GM23338 (cell line): ENCODE measurements around the gene KIAA1549. TPM values are rescaled to one million over a fixed set of nuclear protein-coding genes. Genes with fewer than 3 reads are reported as not detected.

Experiments used
- ATAC-seq: fragments of 200-7000 bp; cut with Tn5 transposase; 3 replicates; pipeline ENCODE4 v1.9.1; 2020
- DNase-seq: peaks from one replicate; pipeline ENCODE4 v3.0.0-alpha.2; 2015; ENCODE audit warnings: low spot score
- H2AFZ ChIP-seq: fragments of 200-600 bp; sonication (generic); 2 replicates; pipeline ENCODE4 v1.8.0; 2016; ENCODE audit warnings: antibody characterized with exemption, mild to moderate bottlenecking, moderate library complexity
- H3F3A ChIP-seq: fragments of 200-600 bp; sonication (generic); replicated peaks from 2 replicates; pipeline ENCODE4 v1.8.0; 2017; ENCODE audit warnings: antibody characterized with exemption, mixed run types, low read depth
- H3K27ac ChIP-seq: fragments of 200-600 bp; sonication (generic); 2 replicates; pipeline ENCODE4 v1.6.1; 2016; ENCODE audit warnings: low read depth
- H3K27me3 ChIP-seq: fragments of 200-600 bp; sonication (generic); 2 replicates; pipeline ENCODE4 v1.8.0; 2016; ENCODE audit warnings: mild to moderate bottlenecking, mixed run types, moderate library complexity; ENCODE audit not compliant: insufficient read depth
- H3K36me3 ChIP-seq: fragments of 200-600 bp; sonication (generic); 2 replicates; pipeline ENCODE4 v1.8.0; 2016; ENCODE audit warnings: mild to moderate bottlenecking; ENCODE audit not compliant: insufficient read depth
- H3K4me1 ChIP-seq: fragments of 200-600 bp; sonication (generic); 2 replicates; pipeline ENCODE4 v1.8.0; 2016; ENCODE audit warnings: mild to moderate bottlenecking, moderate library complexity; ENCODE audit not compliant: insufficient read depth
- H3K4me2 ChIP-seq: fragments of 200-600 bp; sonication (generic); 2 replicates; pipeline ENCODE4 v1.7.1; 2017; ENCODE audit warnings: mixed run types
- H3K4me3 ChIP-seq: fragments of 200-600 bp; sonication (generic); 2 replicates; pipeline ENCODE4 v1.6.1; 2016; ENCODE audit warnings: mixed run types
- H3K79me2 ChIP-seq: fragments of 200-600 bp; sonication (generic); replicated peaks from 2 replicates; pipeline ENCODE4 v1.8.0; 2017; ENCODE audit warnings: mild to moderate bottlenecking; ENCODE audit not compliant: insufficient read depth
- H3K9me2 ChIP-seq: fragments of 200-600 bp; sonication (generic); 2 replicates; pipeline ENCODE4 v1.8.0; 2017; ENCODE audit not compliant: insufficient read depth
- H4K20me1 ChIP-seq: fragments of 200-600 bp; sonication (generic); replicated peaks from 2 replicates; pipeline ENCODE4 v1.8.0; 2017; ENCODE audit warnings: mild to moderate bottlenecking; ENCODE audit not compliant: insufficient read depth
- H3K27ac Mint-ChIP-seq: 2 replicates; pipeline ENCODE4 v1.8.0; 2020; ENCODE audit warnings: inconsistent platforms, mild to moderate bottlenecking, moderate library complexity, mixed read lengths
- H3K27me3 Mint-ChIP-seq: 3 replicates; pipeline ENCODE4 v1.8.0; 2022; ENCODE audit warnings: low read depth, mild to moderate bottlenecking, moderate library complexity, mixed read lengths, inconsistent platforms; ENCODE audit not compliant: insufficient read depth, poor library complexity
- H3K36me3 Mint-ChIP-seq: 3 replicates; pipeline ENCODE4 v1.8.0; 2021; ENCODE audit warnings: low read depth, mild to moderate bottlenecking, inconsistent platforms, moderate library complexity, mixed read lengths
- H3K4me1 Mint-ChIP-seq: 3 replicates; pipeline ENCODE4 v1.8.0; 2020; ENCODE audit warnings: mild to moderate bottlenecking, inconsistent platforms, mixed read lengths
- H3K4me3 Mint-ChIP-seq: 3 replicates; pipeline ENCODE4 v1.8.0; 2021; ENCODE audit warnings: moderate library complexity, mild to moderate bottlenecking, inconsistent platforms, mixed read lengths
- H3K9me3 Mint-ChIP-seq: 3 replicates; pipeline ENCODE4 v1.8.0; 2020; ENCODE audit warnings: moderate library complexity, mild to moderate bottlenecking, inconsistent platforms, mixed read lengths
- CTCF ChIP-seq, 2 experiments: fragments of 200-600 bp in 1 of 2; sonication (generic) in 1 of 2; conservative IDR thresholded peaks; 2 replicates each; pipeline versions ENCODE4 v1.5.1 to v1.6.1; 2016 to 2017; ENCODE audit warnings: antibody characterized with exemption in 2 of 2, low read depth in 2 of 2, mild to moderate bottlenecking in 2 of 2, moderate library complexity in 1 of 2
- JUNB ChIP-seq: IDR thresholded peaks from one replicate; pipeline ENCODE4 v1.6.1; 2016; ENCODE audit warnings: antibody characterized with exemption; ENCODE audit not compliant: unreplicated experiment
- NANOG ChIP-seq: IDR thresholded peaks from 2 replicates; pipeline ENCODE4 v1.6.1; 2016; ENCODE audit warnings: antibody characterized with exemption, borderline replicate concordance
- polyA plus RNA-seq: library from polyadenylated mRNA; unstranded; fragments of >200 nt; fragmentation: Nextera tagmentation; extraction: Ambion mirVana; gene quantifications from 2 replicates; pipeline ENCODE4 v1.2.1, GENCODE V29; 2016
- total RNA-seq: library from RNA; depleted of rRNA; stranded (reverse); fragments of >200 nt; shearing (Covaris generic); gene quantifications from 2 replicates; pipeline ENCODE4 v1.2.3, GENCODE V29; 2014
- TF ChIP-seq, protein P1 (sequence below): fragments of 250-450 bp; sonication (Bioruptor Pico); IDR thresholded peaks from 2 replicates; pipeline ENCODE4 v1.5.0; 2020; ENCODE audit warnings: mild to moderate bottlenecking, moderate library complexity

The KIAA1549 gene
- total and polyA plus RNA-seq, 2 experiments from 2014 or later = 3.6 to 13.5 TPM

DNA sequence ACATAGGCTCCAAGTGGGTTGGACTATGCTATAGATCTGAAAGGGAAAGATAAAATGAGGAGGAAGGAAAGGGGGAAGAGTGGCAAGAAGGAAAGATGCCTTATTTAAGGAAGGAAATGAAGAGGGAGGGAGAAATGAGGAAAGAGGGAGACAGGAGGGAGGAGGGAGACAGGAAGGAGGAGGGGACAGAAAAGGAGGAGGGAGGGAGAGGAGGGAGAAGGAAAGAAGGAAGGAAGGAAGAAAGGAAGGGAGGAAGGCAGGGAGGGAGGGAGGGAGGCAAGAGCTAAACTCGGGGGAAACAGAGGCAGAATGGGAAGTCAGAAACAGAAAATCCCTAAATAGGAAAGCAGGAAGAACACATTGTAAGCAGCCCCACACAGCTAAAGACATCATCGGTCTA lies 67.4 kb downstream of the KIAA1549 start (continued):
- TF ChIP-seq, protein P1, sequence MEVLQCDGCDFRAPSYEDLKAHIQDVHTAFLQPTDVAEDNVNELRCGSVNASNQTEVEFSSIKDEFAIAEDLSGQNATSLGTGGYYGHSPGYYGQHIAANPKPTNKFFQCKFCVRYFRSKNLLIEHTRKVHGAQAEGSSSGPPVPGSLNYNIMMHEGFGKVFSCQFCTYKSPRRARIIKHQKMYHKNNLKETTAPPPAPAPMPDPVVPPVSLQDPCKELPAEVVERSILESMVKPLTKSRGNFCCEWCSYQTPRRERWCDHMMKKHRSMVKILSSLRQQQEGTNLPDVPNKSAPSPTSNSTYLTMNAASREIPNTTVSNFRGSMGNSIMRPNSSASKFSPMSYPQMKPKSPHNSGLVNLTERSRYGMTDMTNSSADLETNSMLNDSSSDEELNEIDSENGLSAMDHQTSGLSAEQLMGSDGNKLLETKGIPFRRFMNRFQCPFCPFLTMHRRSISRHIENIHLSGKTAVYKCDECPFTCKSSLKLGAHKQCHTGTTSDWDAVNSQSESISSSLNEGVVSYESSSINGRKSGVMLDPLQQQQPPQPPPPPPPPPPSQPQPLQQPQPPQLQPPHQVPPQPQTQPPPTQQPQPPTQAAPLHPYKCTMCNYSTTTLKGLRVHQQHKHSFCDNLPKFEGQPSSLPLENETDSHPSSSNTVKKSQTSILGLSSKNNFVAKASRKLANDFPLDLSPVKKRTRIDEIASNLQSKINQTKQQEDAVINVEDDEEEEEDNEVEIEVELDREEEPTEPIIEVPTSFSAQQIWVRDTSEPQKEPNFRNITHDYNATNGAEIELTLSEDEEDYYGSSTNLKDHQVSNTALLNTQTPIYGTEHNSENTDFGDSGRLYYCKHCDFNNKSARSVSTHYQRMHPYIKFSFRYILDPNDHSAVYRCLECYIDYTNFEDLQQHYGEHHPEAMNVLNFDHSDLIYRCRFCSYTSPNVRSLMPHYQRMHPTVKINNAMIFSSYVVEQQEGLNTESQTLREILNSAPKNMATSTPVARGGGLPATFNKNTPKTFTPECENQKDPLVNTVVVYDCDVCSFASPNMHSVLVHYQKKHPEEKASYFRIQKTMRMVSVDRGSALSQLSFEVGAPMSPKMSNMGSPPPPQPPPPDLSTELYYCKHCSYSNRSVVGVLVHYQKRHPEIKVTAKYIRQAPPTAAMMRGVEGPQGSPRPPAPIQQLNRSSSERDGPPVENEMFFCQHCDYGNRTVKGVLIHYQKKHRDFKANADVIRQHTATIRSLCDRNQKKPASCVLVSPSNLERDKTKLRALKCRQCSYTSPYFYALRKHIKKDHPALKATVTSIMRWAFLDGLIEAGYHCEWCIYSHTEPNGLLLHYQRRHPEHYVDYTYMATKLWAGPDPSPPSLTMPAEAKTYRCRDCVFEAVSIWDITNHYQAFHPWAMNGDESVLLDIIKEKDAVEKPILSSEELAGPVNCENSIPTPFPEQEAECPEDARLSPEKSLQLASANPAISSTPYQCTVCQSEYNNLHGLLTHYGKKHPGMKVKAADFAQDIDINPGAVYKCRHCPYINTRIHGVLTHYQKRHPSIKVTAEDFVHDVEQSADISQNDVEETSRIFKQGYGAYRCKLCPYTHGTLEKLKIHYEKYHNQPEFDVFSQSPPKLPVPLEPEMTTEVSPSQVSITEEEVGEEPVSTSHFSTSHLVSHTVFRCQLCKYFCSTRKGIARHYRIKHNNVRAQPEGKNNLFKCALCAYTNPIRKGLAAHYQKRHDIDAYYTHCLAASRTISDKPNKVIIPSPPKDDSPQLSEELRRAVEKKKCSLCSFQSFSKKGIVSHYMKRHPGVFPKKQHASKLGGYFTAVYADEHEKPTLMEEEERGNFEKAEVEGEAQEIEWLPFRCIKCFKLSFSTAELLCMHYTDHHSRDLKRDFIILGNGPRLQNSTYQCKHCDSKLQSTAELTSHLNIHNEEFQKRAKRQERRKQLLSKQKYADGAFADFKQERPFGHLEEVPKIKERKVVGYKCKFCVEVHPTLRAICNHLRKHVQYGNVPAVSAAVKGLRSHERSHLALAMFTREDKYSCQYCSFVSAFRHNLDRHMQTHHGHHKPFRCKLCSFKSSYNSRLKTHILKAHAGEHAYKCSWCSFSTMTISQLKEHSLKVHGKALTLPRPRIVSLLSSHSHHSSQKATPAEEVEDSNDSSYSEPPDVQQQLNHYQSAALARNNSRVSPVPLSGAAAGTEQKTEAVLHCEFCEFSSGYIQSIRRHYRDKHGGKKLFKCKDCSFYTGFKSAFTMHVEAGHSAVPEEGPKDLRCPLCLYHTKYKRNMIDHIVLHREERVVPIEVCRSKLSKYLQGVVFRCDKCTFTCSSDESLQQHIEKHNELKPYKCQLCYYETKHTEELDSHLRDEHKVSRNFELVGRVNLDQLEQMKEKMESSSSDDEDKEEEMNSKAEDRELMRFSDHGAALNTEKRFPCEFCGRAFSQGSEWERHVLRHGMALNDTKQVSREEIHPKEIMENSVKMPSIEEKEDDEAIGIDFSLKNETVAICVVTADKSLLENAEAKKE (CRISPR knock-in tag) = no peak
- TF ChIP-seq NANOG (no peak), JUNB (no peak)

DNA sequence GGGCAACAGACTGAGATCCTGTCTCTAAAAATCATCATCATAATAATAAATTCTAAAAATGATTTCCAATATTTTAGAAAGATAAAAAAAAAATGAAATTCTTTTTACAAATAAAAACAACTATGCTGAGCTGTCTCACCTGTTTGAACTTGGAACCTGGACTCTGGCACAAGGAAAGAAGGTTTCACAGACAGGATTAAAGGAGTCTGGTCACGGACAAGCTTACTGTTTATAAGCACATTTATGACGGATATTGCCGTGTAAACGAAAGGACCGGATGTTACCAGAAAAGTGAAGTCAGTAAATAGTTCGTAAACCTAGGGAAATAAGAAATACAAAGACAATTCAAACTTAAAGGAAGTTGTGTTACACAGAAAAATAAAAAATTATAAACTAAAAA lies 70.2 kb downstream of the KIAA1549 start:
- ATAC-seq = no peak
- DNase-seq = no peak
- Histone ChIP-seq H3K4me3 (no peak overlapping the region), H3K27ac (no peak overlapping the region), H2AFZ (no peak overlapping the region), H3K9me2 (no peaks in the 10 kb centered on the region), H3K4me1 (no peaks in the 10 kb centered on the region), H3K36me3 (peaks cover 14% of the 10 kb centered on the region), H4K20me1 (peaks cover 8% of the 10 kb centered on the region), H3K4me2 (no peak overlapping the region), H3K79me2 (peaks cover 11% of the 10 kb centered on the region; the same call in 1 of the 2 replicates), H3K27me3 (no peaks in the 10 kb centered on the region), H3F3A (no peaks in the 10 kb centered on the region)
- H3K4me1 Mint-ChIP-seq = peaks cover 6% of the 10 kb centered on the region
- peaks cover 4% of the 10 kb centered on the region; the same call in 1 of the 3 replicates for H3K9me3 Mint-ChIP-seq
- H3K4me3 Mint-ChIP-seq = no peak overlapping the region
- no peaks in the 10 kb centered on the region for H3K27me3 Mint-ChIP-seq
- TF ChIP-seq NANOG (no peak), CTCF (conservative IDR thresholded peaks at IDR 0.05; ENCODE audit: low read depth in 2 of 2) (no peak)
- peaks cover 39% of the 10 kb centered on the region for H3K36me3 Mint-ChIP-seq
- no peak overlapping the region for H3K27ac Mint-ChIP-seq
